ENCODE measurements around the gene SH2D2A. TPM values are rescaled to one million over a fixed set of nuclear protein-coding genes. Genes with fewer than 3 reads are reported as not detected.

The SH2D2A gene
- total and polyA plus RNA-seq, 9 of the 15 experiments (the other 6 are each of a cell fraction or from before 2014, with no cell fraction given): 0.89 to 33.6 (median 6.9) TPM

- TF ChIP-seq, protein P1, sequence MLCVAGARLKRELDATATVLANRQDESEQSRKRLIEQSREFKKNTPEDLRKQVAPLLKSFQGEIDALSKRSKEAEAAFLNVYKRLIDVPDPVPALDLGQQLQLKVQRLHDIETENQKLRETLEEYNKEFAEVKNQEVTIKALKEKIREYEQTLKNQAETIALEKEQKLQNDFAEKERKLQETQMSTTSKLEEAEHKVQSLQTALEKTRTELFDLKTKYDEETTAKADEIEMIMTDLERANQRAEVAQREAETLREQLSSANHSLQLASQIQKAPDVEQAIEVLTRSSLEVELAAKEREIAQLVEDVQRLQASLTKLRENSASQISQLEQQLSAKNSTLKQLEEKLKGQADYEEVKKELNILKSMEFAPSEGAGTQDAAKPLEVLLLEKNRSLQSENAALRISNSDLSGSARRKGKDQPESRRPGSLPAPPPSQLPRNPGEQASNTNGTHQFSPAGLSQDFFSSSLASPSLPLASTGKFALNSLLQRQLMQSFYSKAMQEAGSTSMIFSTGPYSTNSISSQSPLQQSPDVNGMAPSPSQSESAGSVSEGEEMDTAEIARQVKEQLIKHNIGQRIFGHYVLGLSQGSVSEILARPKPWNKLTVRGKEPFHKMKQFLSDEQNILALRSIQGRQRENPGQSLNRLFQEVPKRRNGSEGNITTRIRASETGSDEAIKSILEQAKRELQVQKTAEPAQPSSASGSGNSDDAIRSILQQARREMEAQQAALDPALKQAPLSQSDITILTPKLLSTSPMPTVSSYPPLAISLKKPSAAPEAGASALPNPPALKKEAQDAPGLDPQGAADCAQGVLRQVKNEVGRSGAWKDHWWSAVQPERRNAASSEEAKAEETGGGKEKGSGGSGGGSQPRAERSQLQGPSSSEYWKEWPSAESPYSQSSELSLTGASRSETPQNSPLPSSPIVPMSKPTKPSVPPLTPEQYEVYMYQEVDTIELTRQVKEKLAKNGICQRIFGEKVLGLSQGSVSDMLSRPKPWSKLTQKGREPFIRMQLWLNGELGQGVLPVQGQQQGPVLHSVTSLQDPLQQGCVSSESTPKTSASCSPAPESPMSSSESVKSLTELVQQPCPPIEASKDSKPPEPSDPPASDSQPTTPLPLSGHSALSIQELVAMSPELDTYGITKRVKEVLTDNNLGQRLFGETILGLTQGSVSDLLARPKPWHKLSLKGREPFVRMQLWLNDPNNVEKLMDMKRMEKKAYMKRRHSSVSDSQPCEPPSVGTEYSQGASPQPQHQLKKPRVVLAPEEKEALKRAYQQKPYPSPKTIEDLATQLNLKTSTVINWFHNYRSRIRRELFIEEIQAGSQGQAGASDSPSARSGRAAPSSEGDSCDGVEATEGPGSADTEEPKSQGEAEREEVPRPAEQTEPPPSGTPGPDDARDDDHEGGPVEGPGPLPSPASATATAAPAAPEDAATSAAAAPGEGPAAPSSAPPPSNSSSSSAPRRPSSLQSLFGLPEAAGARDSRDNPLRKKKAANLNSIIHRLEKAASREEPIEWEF (CRISPR knock-in tag; IDR thresholded peaks at IDR 0.05): 0 out of 2 replicates have a peak, but pooled peaks have one; percentile 51
- TF ChIP-seq SRSF9 (IDR thresholded peaks at IDR 0.05; ENCODE audit: borderline replicate concordance, low read depth, low read length) (no peak), PRDM10 (IDR thresholded peaks at IDR 0.05; ENCODE audit: partially characterized antibody) (no peak), EGR1 (conservative IDR thresholded peaks at IDR 0.05) (no peak), LARP7 (IDR thresholded peaks at IDR 0.05) (peak; percentile 86), TEAD1 (CRISPR knock-in tag; IDR thresholded peaks at IDR 0.05) (peak; percentile 59 to 64; a peak in 3 of 4 replicates), DACH1 (IDR thresholded peaks at IDR 0.05; ENCODE audit: partially characterized antibody) (no peak), PRMT5 (CRISPR knock-in tag; IDR thresholded peaks at IDR 0.05) (peak; percentile 96), SRSF7 (optimal IDR thresholded peaks at IDR 0.05; ENCODE audit: low read depth, low read length) (no peak), HLTF (IDR thresholded peaks at IDR 0.05) (peak; percentile 75; the same call in 1 of the 2 replicates), SAFB2 (IDR thresholded peaks at IDR 0.05; ENCODE audit: borderline replicate concordance, low read depth, low read length, severe bottlenecking) (no peak)
- TF ChIP-seq, protein P2, sequence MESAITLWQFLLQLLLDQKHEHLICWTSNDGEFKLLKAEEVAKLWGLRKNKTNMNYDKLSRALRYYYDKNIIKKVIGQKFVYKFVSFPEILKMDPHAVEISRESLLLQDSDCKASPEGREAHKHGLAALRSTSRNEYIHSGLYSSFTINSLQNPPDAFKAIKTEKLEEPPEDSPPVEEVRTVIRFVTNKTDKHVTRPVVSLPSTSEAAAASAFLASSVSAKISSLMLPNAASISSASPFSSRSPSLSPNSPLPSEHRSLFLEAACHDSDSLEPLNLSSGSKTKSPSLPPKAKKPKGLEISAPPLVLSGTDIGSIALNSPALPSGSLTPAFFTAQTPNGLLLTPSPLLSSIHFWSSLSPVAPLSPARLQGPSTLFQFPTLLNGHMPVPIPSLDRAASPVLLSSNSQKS (CRISPR knock-in tag; IDR thresholded peaks at IDR 0.05): no peak
- TF ChIP-seq, protein P3, sequence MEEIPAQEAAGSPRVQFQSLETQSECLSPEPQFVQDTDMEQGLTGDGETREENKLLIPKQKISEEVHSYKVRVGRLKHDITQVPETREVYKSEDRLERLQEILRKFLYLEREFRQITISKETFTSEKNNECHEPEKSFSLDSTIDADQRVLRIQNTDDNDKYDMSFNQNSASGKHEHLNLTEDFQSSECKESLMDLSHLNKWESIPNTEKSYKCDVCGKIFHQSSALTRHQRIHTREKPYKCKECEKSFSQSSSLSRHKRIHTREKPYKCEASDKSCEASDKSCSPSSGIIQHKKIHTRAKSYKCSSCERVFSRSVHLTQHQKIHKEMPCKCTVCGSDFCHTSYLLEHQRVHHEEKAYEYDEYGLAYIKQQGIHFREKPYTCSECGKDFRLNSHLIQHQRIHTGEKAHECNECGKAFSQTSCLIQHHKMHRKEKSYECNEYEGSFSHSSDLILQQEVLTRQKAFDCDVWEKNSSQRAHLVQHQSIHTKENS (CRISPR knock-in tag; IDR thresholded peaks at IDR 0.05): no peak
These were observed 49.4 kb downstream of the SH2D2A start, which contains the start of gene PRCC (continued) for GRCh38 chr1:156767101-156767878.

Data from K562 (cell line).